Hepatocyte (in vitro differentiated cells): ENCODE results near the gene PM20D2. TPM values are rescaled to one million over a fixed set of nuclear protein-coding genes. Genes with fewer than 3 reads are reported as not detected.

ENCODE experiments used
- DNase-seq: peaks from one replicate; pipeline ENCODE4 v3.0.0-alpha.2; 2016; ENCODE audit warnings: low spot score
- H2AFZ ChIP-seq: fragments of 200-600 bp; sonication (generic); 2 replicates; pipeline ENCODE4 v1.6.0; 2016; ENCODE audit warnings: antibody characterized with exemption, mild to moderate bottlenecking
- H3K27ac ChIP-seq: fragments of 200-600 bp; sonication (generic); 2 replicates; pipeline ENCODE4 v1.5.1; 2016; ENCODE audit warnings: mild to moderate bottlenecking
- H3K27me3 ChIP-seq: fragments of 200-600 bp; sonication (generic); 2 replicates; pipeline ENCODE4 v1.6.1; 2016
- H3K36me3 ChIP-seq: fragments of 200-600 bp; sonication (generic); replicated peaks from 2 replicates; pipeline ENCODE4 v1.5.1; 2016; ENCODE audit warnings: low read depth; ENCODE audit not compliant: insufficient read depth
- H3K4me1 ChIP-seq: fragments of 200-600 bp; sonication (generic); 2 replicates; pipeline ENCODE4 v1.5.1; 2016; ENCODE audit warnings: mild to moderate bottlenecking, moderate library complexity; ENCODE audit not compliant: insufficient read depth
- H3K4me2 ChIP-seq: fragments of 200-600 bp; sonication (generic); 2 replicates; pipeline ENCODE4 v1.6.0; 2016
- H3K4me3 ChIP-seq: fragments of 200-600 bp; sonication (generic); 2 replicates; pipeline ENCODE4 v1.5.1; 2016; ENCODE audit warnings: mild to moderate bottlenecking
- H3K79me2 ChIP-seq: fragments of 200-600 bp; sonication (generic); 2 replicates; pipeline ENCODE4 v1.6.0; 2017; ENCODE audit warnings: mild to moderate bottlenecking
- H3K9me2 ChIP-seq: fragments of 200-600 bp; sonication (generic); replicated peaks from 2 replicates; pipeline ENCODE4 v1.6.0; 2017; ENCODE audit warnings: mild to moderate bottlenecking; ENCODE audit not compliant: insufficient read depth
- H3K9me3 ChIP-seq: fragments of 200-600 bp; sonication (generic); 2 replicates; pipeline ENCODE4 v1.5.1; 2016; ENCODE audit warnings: low read depth, mild to moderate bottlenecking
- H4K20me1 ChIP-seq: fragments of 200-600 bp; sonication (generic); 2 replicates; pipeline ENCODE4 v1.6.0; 2016; ENCODE audit warnings: mild to moderate bottlenecking; ENCODE audit not compliant: insufficient read depth, poor library complexity, severe bottlenecking
- EZH2 ChIP-seq: fragments of 200-600 bp; sonication (generic); IDR thresholded peaks from 2 replicates; pipeline ENCODE4 v1.6.1; 2016; ENCODE audit warnings: antibody characterized with exemption, mild to moderate bottlenecking, borderline replicate concordance
- EZH2phosphoT487 ChIP-seq: fragments of 200-600 bp; sonication (generic); IDR thresholded peaks from one replicate; pipeline ENCODE4 v1.6.1; 2018; ENCODE audit warnings: antibody characterized with exemption, mild to moderate bottlenecking, low read depth, moderate library complexity; ENCODE audit not compliant: unreplicated experiment, severe bottlenecking
- WGBS: methylation state at CpG from one replicate; pipeline ENCODE4 v1.1.6; 2016; ENCODE audit warnings: low lambda C conversion rate; ENCODE audit errors: missing lambda C conversion rate; 5-methylcytosine and 5-hydroxymethylcytosine counted together
- polyA plus RNA-seq: library from polyadenylated mRNA; unstranded; fragments of >200 nt; fragmentation: Nextera tagmentation; extraction: Ambion mirVana; gene quantifications from 2 replicates; pipeline ENCODE4 v1.2.1, GENCODE V29; 2016
- total RNA-seq: library from RNA; depleted of rRNA; stranded (reverse); fragments of >200 nt; gene quantifications from 2 replicates; pipeline ENCODE4 v1.2.3, GENCODE V29; 2014
- TF ChIP-seq, protein P1 (sequence below): fragments of 200-600 bp; sonication (generic); IDR thresholded peaks from 2 replicates; pipeline ENCODE4 v1.5.1; 2016; ENCODE audit warnings: antibody characterized with exemption, mild to moderate bottlenecking; ENCODE audit not compliant: poor library complexity

The PM20D2 gene
- total and polyA plus RNA-seq, 2 experiments from 2014 or later = 9.5 to 25.3 TPM

DNA sequence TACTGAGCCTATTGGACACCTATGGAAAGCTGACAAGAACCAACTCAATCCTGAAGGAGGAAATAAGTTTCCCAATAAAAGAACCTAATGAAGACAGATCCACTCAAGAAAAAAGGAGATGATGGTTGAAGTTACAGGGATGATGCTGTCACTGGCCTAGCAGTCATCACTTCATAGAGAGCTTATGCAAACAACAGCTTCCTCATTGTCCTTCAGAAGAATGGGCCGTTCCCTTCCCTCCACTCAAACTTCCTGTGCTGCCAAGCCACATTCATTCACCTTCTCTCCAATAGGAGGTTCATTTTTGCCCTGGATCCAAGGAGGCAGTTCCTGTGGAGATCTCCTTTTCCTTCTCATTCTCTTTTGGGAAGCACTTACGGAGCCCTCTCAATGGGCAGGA, 13.8 kb upstream of the PM20D2 start:
- H3K36me3 ChIP-seq = no peaks in the 10 kb centered on the region
- no peaks in the 10 kb centered on the region for H3K9me3 ChIP-seq
- H3K4me1 ChIP-seq = no peaks in the 10 kb centered on the region
- WGBS = 98% methylated on average over 2 of the region's 2 CpGs
- H3K4me3 ChIP-seq = no peak overlapping the region
- no peak overlapping the region for H3K27ac ChIP-seq
- no peak overlapping the region for H3K4me2 ChIP-seq
- no peaks in the 10 kb centered on the region for H4K20me1 ChIP-seq
- TF ChIP-seq, protein P1, sequence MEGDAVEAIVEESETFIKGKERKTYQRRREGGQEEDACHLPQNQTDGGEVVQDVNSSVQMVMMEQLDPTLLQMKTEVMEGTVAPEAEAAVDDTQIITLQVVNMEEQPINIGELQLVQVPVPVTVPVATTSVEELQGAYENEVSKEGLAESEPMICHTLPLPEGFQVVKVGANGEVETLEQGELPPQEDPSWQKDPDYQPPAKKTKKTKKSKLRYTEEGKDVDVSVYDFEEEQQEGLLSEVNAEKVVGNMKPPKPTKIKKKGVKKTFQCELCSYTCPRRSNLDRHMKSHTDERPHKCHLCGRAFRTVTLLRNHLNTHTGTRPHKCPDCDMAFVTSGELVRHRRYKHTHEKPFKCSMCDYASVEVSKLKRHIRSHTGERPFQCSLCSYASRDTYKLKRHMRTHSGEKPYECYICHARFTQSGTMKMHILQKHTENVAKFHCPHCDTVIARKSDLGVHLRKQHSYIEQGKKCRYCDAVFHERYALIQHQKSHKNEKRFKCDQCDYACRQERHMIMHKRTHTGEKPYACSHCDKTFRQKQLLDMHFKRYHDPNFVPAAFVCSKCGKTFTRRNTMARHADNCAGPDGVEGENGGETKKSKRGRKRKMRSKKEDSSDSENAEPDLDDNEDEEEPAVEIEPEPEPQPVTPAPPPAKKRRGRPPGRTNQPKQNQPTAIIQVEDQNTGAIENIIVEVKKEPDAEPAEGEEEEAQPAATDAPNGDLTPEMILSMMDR = no peak
- no peak for TF ChIP-seq EZH2
- no peaks in the 10 kb centered on the region for H3K27me3 ChIP-seq
- H3K79me2 ChIP-seq = no peaks in the 10 kb centered on the region
- no peak overlapping the region for H2AFZ ChIP-seq
- no peak for DNase-seq
- no peaks in the 10 kb centered on the region for H3K9me2 ChIP-seq

DNA sequence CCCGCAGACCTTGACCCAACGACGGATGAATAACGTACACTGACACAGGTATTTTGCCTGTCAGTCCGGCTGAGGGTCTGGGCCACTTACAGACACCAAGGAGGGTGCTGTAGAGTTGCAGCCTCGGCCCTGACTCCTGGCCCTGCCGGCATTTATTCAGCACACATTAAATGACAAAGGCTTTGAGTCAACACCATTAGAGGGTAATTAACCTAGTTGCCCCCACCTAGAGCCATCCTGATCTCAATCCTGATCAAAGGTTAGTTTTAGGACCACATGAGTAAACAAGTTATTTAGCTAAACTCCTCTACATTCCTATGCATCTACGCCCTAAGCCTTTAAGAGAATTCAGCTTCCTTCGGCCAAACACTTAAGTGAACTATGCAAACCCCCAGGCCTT, 11.9 kb upstream of the PM20D2 start:
- H3K79me2 ChIP-seq = no peaks in the 10 kb centered on the region
- 71% methylated on average over 9 of the region's 9 CpGs for WGBS
- H3K4me1 ChIP-seq = no peaks in the 10 kb centered on the region
- H4K20me1 ChIP-seq = no peaks in the 10 kb centered on the region
- no peak for DNase-seq
- H3K27me3 ChIP-seq = no peaks in the 10 kb centered on the region
- no peak for TF ChIP-seq EZH2phosphoT487
- TF ChIP-seq, protein P1 = no peak
- TF ChIP-seq EZH2 = no peak
- no peak overlapping the region for H3K4me2 ChIP-seq
- H2AFZ ChIP-seq = no peak overlapping the region
- no peak overlapping the region for H3K27ac ChIP-seq
- H3K9me3 ChIP-seq = no peaks in the 10 kb centered on the region
- no peaks in the 10 kb centered on the region for H3K9me2 ChIP-seq
- H3K4me3 ChIP-seq = no peak overlapping the region
- H3K36me3 ChIP-seq = no peaks in the 10 kb centered on the region

DNA sequence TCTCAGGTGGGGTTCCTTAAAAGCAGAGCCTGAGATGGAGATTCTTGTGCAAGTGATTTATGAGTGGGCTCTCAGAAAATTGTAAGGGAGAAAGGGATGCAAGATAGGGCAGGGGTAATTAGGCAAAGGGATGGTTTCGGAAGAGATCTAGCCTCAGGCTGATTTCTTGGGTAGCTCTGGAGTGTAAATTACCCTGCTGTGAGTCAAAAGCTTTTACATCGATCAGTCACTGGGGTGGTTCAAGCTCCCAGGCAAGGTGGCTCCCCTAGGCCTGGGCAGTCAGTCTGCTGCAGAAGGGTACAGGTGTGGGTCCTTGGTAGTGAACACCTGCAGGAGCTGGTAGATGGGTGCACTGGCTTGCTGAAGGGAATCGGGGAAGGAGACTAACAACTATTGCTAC, 11.1 kb upstream of the PM20D2 start:
- H3K27ac ChIP-seq = no peak overlapping the region
- no peaks in the 10 kb centered on the region for H4K20me1 ChIP-seq
- no peak for DNase-seq
- H3K36me3 ChIP-seq = no peaks in the 10 kb centered on the region
- H3K9me3 ChIP-seq = no peaks in the 10 kb centered on the region
- no peaks in the 10 kb centered on the region for H3K27me3 ChIP-seq
- no peak for TF ChIP-seq EZH2phosphoT487
- TF ChIP-seq, protein P1 = no peak
- H3K4me1 ChIP-seq = peaks cover 4% of the 10 kb centered on the region
- no peak overlapping the region for H2AFZ ChIP-seq
- no peak overlapping the region for H3K4me3 ChIP-seq
- H3K4me2 ChIP-seq = no peak overlapping the region
- 61% methylated on average over 3 of the region's 3 CpGs for WGBS
- H3K79me2 ChIP-seq = no peaks in the 10 kb centered on the region
- no peaks in the 10 kb centered on the region for H3K9me2 ChIP-seq

DNA sequence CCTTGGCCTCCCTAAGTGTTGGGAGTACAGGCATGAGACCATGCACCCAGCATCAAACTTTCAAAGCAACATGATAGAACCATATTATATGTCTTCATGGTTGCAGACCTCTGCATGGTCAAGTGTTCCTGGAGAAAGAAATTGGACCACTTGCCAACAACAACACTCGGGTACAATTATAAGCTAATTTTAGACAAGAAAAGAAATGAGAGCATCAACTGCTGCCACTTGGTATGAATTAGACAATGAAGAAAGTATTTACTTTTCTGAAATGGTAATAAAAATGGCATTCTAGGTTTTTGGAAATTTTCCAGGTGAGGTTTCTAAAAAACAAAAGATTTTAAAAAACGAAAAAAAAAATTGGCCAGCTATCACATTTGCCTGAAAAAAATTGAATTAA, 7.7 kb upstream of the PM20D2 start:
- Histone ChIP-seq H3K9me2 (no peaks in the 10 kb centered on the region), H3K27ac (no peak overlapping the region), H3K79me2 (no peaks in the 10 kb centered on the region), H2AFZ (no peak overlapping the region), H3K4me2 (no peak overlapping the region), H3K36me3 (no peaks in the 10 kb centered on the region), H3K4me3 (no peak overlapping the region), H3K4me1 (peaks cover 9% of the 10 kb centered on the region), H3K27me3 (no peaks in the 10 kb centered on the region), H4K20me1 (no peaks in the 10 kb centered on the region), H3K9me3 (no peaks in the 10 kb centered on the region)
- 98% methylated on average over 2 of the region's 2 CpGs for WGBS
- DNase-seq = no peak
- TF ChIP-seq, protein P1 = no peak
- TF ChIP-seq EZH2phosphoT487 (no peak), EZH2 (no peak)
